Breast epithelium (tissue), 4 donors: ENCODE results near the gene MAPKAP1. TPM values are rescaled to one million over a fixed set of nuclear protein-coding genes. Genes with fewer than 3 reads are reported as not detected.

Experiments
- DNase-seq, 2 donors: peaks; one replicate each; pipeline ENCODE4 v3.0.0-alpha.2; 2019; ENCODE audit warnings: low spot score in 2 of 2
- H3K27ac ChIP-seq, 2 donors: fragments of 200-600 bp; sonication (generic) in 1 of 2; one replicate each; pipeline ENCODE4 v1.5.1; 2016 to 2019; ENCODE audit warnings: mild to moderate bottlenecking in 1 of 2
- H3K27me3 ChIP-seq, 2 donors: fragments of 200-600 bp; sonication (generic) in 1 of 2; one replicate each; pipeline versions ENCODE4 v1.5.1 to v1.6.0; 2017 to 2019; ENCODE audit warnings: control low read depth in 1 of 2, mild to moderate bottlenecking in 1 of 2
- H3K36me3 ChIP-seq: fragments of 200-600 bp; one replicate; pipeline ENCODE4 v1.5.1; 2019
- H3K4me1 ChIP-seq, 2 donors: fragments of 200-600 bp; sonication (generic); one replicate each; pipeline ENCODE4 v1.5.1; 2016 to 2019; ENCODE audit warnings: control low read depth in 1 of 2
- H3K4me3 ChIP-seq, 3 donors: fragments of 200-600 bp; sonication (generic); 1 replicate in 2 of 3; 2 replicates in 1 of 3; pipeline ENCODE4 v1.5.1; 2016 to 2019; ENCODE audit warnings: mild to moderate bottlenecking in 3 of 3, moderate library complexity in 2 of 3
- H3K9me3 ChIP-seq, 2 donors: fragments of 200-600 bp; sonication (generic) in 1 of 2; one replicate each; pipeline ENCODE4 v1.5.1; 2016 to 2019; ENCODE audit warnings: control low read depth in 1 of 2
- CTCF ChIP-seq, 3 donors: fragments of 450-650 bp; IDR thresholded peaks; one replicate each; pipeline ENCODE4 v1.5.1; 2016 to 2017; ENCODE audit warnings: antibody characterized with exemption in 3 of 3, mild to moderate bottlenecking in 3 of 3, moderate library complexity in 3 of 3
- POLR2A ChIP-seq: fragments of 450-650 bp; IDR thresholded peaks from one replicate; pipeline ENCODE4 v1.6.1; 2016; ENCODE audit warnings: antibody characterized with exemption, mild to moderate bottlenecking, moderate library complexity
- POLR2AphosphoS5 ChIP-seq, 3 donors: sonication (generic); formaldehyde crosslinking; IDR thresholded peaks; one replicate each; pipeline ENCODE4 v1.6.1; 2017; ENCODE audit warnings: antibody characterized with exemption in 3 of 3
- intact Hi-C: fragments of 100-400 bp; cut with DNase I; formaldehyde crosslinking; loops from one replicate; pipeline ENCODE4 v1.15.1; 2023; ENCODE audit warnings: low total_unique reads
- total RNA-seq, 3 donors: library from RNA; depleted of rRNA; stranded (reverse); fragments of >200 nt; gene quantifications; one replicate each; pipeline ENCODE4 v1.1.0, GENCODE V29; 2016

MAPKAP1 gene
- total RNA-seq, 3 donors from 2014 or later, result 61.3 to 81.9 (median 78.6) TPM

GRCh38 chr9:125587819-125588460 is 119.1 kb downstream of the MAPKAP1 start:
- DNase-seq, result no peak
- no peaks in the 10 kb centered on the region for H3K9me3 ChIP-seq
- no peak overlapping the region for H3K4me3 ChIP-seq
- intact Hi-C loops, result no loop called here
- no peak overlapping the region for H3K27ac ChIP-seq
- no peaks in the 10 kb centered on the region for H3K27me3 ChIP-seq
- no peaks in the 10 kb centered on the region for H3K36me3 ChIP-seq
- no peaks in the 10 kb centered on the region for H3K4me1 ChIP-seq
- TF ChIP-seq POLR2AphosphoS5 (IDR thresholded peaks at IDR 0.05) (no peak), CTCF (IDR thresholded peaks at IDR 0.05) (no peak), POLR2A (no peak)

- no peaks in the 10 kb centered on the region for H3K27me3 ChIP-seq
- H3K36me3 ChIP-seq, result no peaks in the 10 kb centered on the region
- no peak overlapping the region for H3K4me3 ChIP-seq
- TF ChIP-seq POLR2AphosphoS5 (IDR thresholded peaks at IDR 0.05) (no peak), POLR2A (no peak), CTCF (IDR thresholded peaks at IDR 0.05) (no peak)
- no peak for DNase-seq
- no peak overlapping the region for H3K27ac ChIP-seq
- H3K4me1 ChIP-seq, result no peaks in the 10 kb centered on the region
- intact Hi-C loops, result no loop called here
- H3K9me3 ChIP-seq, result no peaks in the 10 kb centered on the region
These were observed 120.9 kb downstream of the MAPKAP1 start for GRCh38 chr9:125586172-125586511.

GRCh38 chr9:125585503-125586171 is 121.4 kb downstream of the MAPKAP1 start:
- H3K9me3 ChIP-seq, result no peaks in the 10 kb centered on the region
- no peak overlapping the region for H3K27ac ChIP-seq
- intact Hi-C loops, result no loop called here
- TF ChIP-seq CTCF (IDR thresholded peaks at IDR 0.05) (no peak), POLR2A (no peak), POLR2AphosphoS5 (IDR thresholded peaks at IDR 0.05) (no peak)
- no peaks in the 10 kb centered on the region for H3K4me1 ChIP-seq
- H3K27me3 ChIP-seq, result no peaks in the 10 kb centered on the region
- no peak for DNase-seq
- no peak overlapping the region for H3K4me3 ChIP-seq
- no peaks in the 10 kb centered on the region for H3K36me3 ChIP-seq

- intact Hi-C loops, result no loop called here
- no peak for DNase-seq
- Histone ChIP-seq H3K27me3 (no peaks in the 10 kb centered on the region), H3K27ac (no peak overlapping the region), H3K4me1 (no peaks in the 10 kb centered on the region), H3K36me3 (no peaks in the 10 kb centered on the region), H3K9me3 (no peaks in the 10 kb centered on the region), H3K4me3 (no peak overlapping the region)
- no peak for TF ChIP-seq CTCF (IDR thresholded peaks at IDR 0.05)
- TF ChIP-seq POLR2AphosphoS5 (IDR thresholded peaks at IDR 0.05), result no peak
- TF ChIP-seq POLR2A, result no peak
These were observed 126.2 kb downstream of the MAPKAP1 start for GRCh38 chr9:125580701-125581286.
